ENCODE results near the gene TRIM77.
"Not testable (repeated sequence)": the region's sequence is repeated elsewhere in the genome, so short reads cannot be mapped to it uniquely, and the experiment has no call there.

TRIM77 gene

GRCh38 chr11:89730215-89730614, 20.1 kb downstream of the TRIM77 start:
- not testable (repeated sequence) for H3K9ac ChIP-seq (ENCODE audit: insufficient read length, low read depth); H3K36me3 ChIP-seq (ENCODE audit: insufficient read depth, insufficient read length, low read length); DNase-seq (ENCODE audit: low read depth, low spot score)

GRCh38 chr11:89736566-89736965, 26.5 kb downstream of the TRIM77 start:
- no peak for DNase-seq (ENCODE audit: low read depth, low spot score)
- TF ChIP-seq YY1 (IDR thresholded peaks at IDR 0.05; ENCODE audit: insufficient read depth, insufficient read length), result no peak
- no peak for TF ChIP-seq SUZ12 (IDR thresholded peaks at IDR 0.05; ENCODE audit: extremely low read depth, insufficient read depth, insufficient read length)
- TF ChIP-seq ZNF274 (IDR thresholded peaks at IDR 0.05; ENCODE audit: low read depth, low read length), result no peak
- Histone ChIP-seq H3K9me3 (ENCODE audit: insufficient read depth, low read length) (no peaks in the 10 kb centered on the region), H3K4me1 (ENCODE audit: insufficient read depth, insufficient read length) (no peaks in the 10 kb centered on the region), H3K4me3 (ENCODE audit: insufficient read length, low read depth) (no peak overlapping the region), H3K36me3 (ENCODE audit: insufficient read depth, insufficient read length, low read length) (no peaks in the 10 kb centered on the region), H3K27me3 (ENCODE audit: insufficient read depth, insufficient read length) (no peaks in the 10 kb centered on the region), H3K9ac (ENCODE audit: insufficient read length, low read depth) (no peak overlapping the region)

More at GRCh38 chr11:89730215-89730614, 20.1 kb downstream of the TRIM77 start:
- not testable (repeated sequence) for H3K27me3 ChIP-seq (ENCODE audit: insufficient read depth, insufficient read length); H3K4me3 ChIP-seq (ENCODE audit: insufficient read length, low read depth); H3K9me3 ChIP-seq (ENCODE audit: insufficient read depth, low read length); H3K4me1 ChIP-seq (ENCODE audit: insufficient read depth, insufficient read length)

GRCh38 chr11:89737116-89737515, 27.0 kb downstream of the TRIM77 start:
- H3K27me3 ChIP-seq (ENCODE audit: insufficient read depth, insufficient read length), result no peaks in the 10 kb centered on the region
- H3K9me3 ChIP-seq (ENCODE audit: insufficient read depth, low read length), result no peaks in the 10 kb centered on the region
- H3K4me1 ChIP-seq (ENCODE audit: insufficient read depth, insufficient read length), result no peaks in the 10 kb centered on the region
- no peaks in the 10 kb centered on the region for H3K36me3 ChIP-seq (ENCODE audit: insufficient read depth, insufficient read length, low read length)
- no peak overlapping the region for H3K9ac ChIP-seq (ENCODE audit: insufficient read length, low read depth)
- TF ChIP-seq SUZ12 (IDR thresholded peaks at IDR 0.05; ENCODE audit: extremely low read depth, insufficient read depth, insufficient read length), result no peak
- no peak for DNase-seq (ENCODE audit: low read depth, low spot score)
- no peak overlapping the region for H3K4me3 ChIP-seq (ENCODE audit: insufficient read length, low read depth)

- H3K9me3 ChIP-seq (ENCODE audit: insufficient read depth, low read length); H3K9ac ChIP-seq (ENCODE audit: insufficient read length, low read depth); H3K36me3 ChIP-seq (ENCODE audit: insufficient read depth, insufficient read length, low read length); H3K4me3 ChIP-seq (ENCODE audit: insufficient read length, low read depth); DNase-seq (ENCODE audit: low read depth, low spot score); H3K27me3 ChIP-seq (ENCODE audit: insufficient read depth, insufficient read length); H3K4me1 ChIP-seq (ENCODE audit: insufficient read depth, insufficient read length): not testable (repeated sequence)
Measured at GRCh38 chr11:89741406-89741805, 31.3 kb downstream of the TRIM77 start.

- not testable (repeated sequence) for H3K36me3 ChIP-seq (ENCODE audit: insufficient read depth, insufficient read length, low read length); DNase-seq (ENCODE audit: low read depth, low spot score); H3K4me1 ChIP-seq (ENCODE audit: insufficient read depth, insufficient read length); H3K27me3 ChIP-seq (ENCODE audit: insufficient read depth, insufficient read length); H3K4me3 ChIP-seq (ENCODE audit: insufficient read length, low read depth); H3K9ac ChIP-seq (ENCODE audit: insufficient read length, low read depth); H3K9me3 ChIP-seq (ENCODE audit: insufficient read depth, low read length)
Measured at GRCh38 chr11:89744158-89744557, 34.1 kb downstream of the TRIM77 start.

GRCh38 chr11:89750822-89751221, 40.7 kb downstream of the TRIM77 start:
- DNase-seq (ENCODE audit: low read depth, low spot score); H3K9ac ChIP-seq (ENCODE audit: insufficient read length, low read depth); H3K36me3 ChIP-seq (ENCODE audit: insufficient read depth, insufficient read length, low read length); H3K9me3 ChIP-seq (ENCODE audit: insufficient read depth, low read length); H3K4me3 ChIP-seq (ENCODE audit: insufficient read length, low read depth); H3K4me1 ChIP-seq (ENCODE audit: insufficient read depth, insufficient read length); H3K27me3 ChIP-seq (ENCODE audit: insufficient read depth, insufficient read length): not testable (repeated sequence)
